GM12801 (cell line): ENCODE measurements around the gene ALOX5AP.

Experiments
- TF ChIP-seq, protein P1 (sequence below): IDR thresholded peaks from one replicate; pipeline ENCODE4 v1.5.1; 2011; ENCODE audit warnings: control low read depth; ENCODE audit not compliant: insufficient read length; ENCODE audit errors: extremely low read depth

ALOX5AP gene

DNA sequence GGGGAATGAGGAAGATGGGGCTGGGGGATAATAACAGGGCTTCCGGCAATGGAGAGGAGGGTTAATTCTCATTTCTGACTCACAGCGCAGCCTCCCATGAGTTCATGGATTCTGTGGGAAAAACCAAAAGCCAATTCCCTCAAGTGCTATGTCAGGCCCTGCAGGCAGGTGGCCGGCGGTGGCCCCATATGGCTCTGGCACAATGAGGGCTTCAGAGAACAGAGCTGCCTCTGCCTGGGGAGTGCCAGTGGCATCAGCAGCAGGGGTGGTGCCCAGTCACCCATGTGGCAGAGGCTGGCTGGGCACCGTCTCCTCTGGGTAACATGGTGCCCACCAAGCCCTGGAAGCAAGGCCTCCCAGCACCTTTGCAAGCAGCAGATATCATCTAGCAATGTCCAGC lies 69.1 kb downstream of the ALOX5AP start:
- TF ChIP-seq, protein P1, sequence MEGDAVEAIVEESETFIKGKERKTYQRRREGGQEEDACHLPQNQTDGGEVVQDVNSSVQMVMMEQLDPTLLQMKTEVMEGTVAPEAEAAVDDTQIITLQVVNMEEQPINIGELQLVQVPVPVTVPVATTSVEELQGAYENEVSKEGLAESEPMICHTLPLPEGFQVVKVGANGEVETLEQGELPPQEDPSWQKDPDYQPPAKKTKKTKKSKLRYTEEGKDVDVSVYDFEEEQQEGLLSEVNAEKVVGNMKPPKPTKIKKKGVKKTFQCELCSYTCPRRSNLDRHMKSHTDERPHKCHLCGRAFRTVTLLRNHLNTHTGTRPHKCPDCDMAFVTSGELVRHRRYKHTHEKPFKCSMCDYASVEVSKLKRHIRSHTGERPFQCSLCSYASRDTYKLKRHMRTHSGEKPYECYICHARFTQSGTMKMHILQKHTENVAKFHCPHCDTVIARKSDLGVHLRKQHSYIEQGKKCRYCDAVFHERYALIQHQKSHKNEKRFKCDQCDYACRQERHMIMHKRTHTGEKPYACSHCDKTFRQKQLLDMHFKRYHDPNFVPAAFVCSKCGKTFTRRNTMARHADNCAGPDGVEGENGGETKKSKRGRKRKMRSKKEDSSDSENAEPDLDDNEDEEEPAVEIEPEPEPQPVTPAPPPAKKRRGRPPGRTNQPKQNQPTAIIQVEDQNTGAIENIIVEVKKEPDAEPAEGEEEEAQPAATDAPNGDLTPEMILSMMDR, result no peak

DNA sequence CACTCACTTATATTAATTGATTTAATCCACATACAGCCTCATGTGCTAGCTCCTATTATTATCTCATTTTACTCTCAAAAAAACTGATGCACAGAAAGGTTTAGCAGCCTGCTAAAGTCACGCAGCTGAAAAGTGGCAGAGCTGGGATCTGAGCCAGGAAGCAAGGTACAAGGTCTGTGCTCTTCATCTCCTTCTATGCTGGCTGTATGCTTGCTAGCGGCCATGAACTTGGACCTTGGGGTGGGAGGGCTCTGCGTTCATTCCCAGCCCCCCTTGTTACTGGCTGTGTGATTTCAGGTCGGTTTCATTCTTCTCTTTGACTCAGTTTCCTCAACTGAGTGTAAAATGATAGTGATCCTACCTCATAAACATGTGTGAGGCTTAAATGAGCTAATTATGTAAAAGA lies 69.8 kb downstream of the ALOX5AP start:
- TF ChIP-seq, protein P1, result no peak

DNA sequence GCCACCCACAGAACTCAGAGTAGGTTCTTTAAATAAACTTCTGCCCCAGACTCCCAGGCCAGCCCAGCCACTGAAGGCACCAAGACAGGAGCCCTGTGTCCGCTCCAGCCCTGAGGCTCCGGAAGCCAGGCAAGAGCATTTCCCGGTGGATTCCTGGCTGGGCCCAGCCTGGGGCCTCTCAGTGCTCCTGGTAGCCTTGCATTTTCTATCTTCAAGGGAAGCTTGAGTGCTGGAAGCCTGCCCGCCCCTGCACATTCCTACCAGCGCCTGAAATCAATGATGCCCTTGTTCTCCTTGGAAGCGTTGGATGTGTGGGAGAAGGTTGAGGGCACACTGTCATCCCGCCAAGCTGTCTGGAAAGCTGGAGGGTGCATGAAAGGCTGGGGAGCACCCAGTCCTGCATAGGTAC lies 70.3 kb downstream of the ALOX5AP start:
- TF ChIP-seq, protein P1, result no peak

DNA sequence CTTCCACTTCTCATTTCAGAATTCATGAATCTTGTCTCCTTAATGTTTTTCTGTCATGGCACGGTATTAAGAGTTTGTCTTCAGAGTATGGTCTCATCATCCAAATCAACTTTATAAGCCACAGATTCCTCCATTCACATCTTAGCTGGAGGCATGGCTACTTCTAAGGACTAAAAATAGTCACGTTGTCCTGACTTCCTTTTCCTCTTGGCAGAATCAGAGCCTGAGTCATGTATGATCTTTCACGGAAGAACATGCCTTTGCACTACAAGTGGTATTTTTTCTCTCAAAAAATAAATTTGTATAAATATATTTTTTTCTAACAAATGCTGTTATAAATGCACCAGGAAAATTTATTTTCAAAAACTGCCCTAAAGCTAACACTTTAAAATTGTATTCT lies 71.4 kb downstream of the ALOX5AP start:
- TF ChIP-seq, protein P1, result no peak

DNA sequence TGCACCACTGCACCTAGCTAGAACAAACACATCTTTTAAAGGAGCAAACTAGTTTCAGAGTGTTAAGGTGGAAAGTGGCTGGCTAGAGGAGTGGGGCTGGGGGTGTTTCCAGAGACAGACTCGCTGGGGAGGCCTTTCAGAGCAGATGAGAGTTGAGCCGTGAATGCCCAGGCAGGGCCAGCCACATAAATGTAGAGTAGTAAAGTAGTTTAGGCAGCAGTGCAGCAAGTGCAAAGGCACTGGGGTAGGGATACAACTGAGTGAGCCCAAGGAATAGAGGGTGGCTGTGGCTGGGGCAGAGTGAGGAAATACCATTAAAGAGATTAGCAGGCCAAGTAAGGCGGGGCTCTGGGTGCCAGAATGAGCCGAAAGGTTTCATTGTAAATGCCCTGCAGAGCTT lies 72.0 kb downstream of the ALOX5AP start:
- TF ChIP-seq, protein P1, result no peak

- TF ChIP-seq, protein P1, result no peak
These were observed 73.3 kb downstream of the ALOX5AP start for GRCh38 chr13:30808600-30808999.

GRCh38 chr13:30809787-30810186 lies 74.4 kb downstream of the ALOX5AP start:
- TF ChIP-seq, protein P1, result no peak

GRCh38 chr13:30810261-30810701 lies 74.9 kb downstream of the ALOX5AP start:
- TF ChIP-seq, protein P1, result no peak
